Measurements from ENCODE around the gene TRIM51.
"Not testable (repeated sequence)": the region's sequence is repeated elsewhere in the genome, so short reads cannot be mapped to it uniquely, and the experiment has no call there.

- not testable (repeated sequence) for TF ChIP-seq PHB2 (IDR thresholded peaks at IDR 0.05; ENCODE audit: partially characterized antibody); ELF1 (CRISPR knock-in tag; IDR thresholded peaks at IDR 0.05); ARNT (IDR thresholded peaks at IDR 0.05); ZFX (CRISPR knock-in tag; IDR thresholded peaks at IDR 0.05; ENCODE audit: low read depth); CBFB (CRISPR knock-in tag; IDR thresholded peaks at IDR 0.05); ZNF552 (CRISPR knock-in tag; IDR thresholded peaks at IDR 0.05; ENCODE audit: borderline replicate concordance); REST (IDR thresholded peaks at IDR 0.05; ENCODE audit: borderline replicate concordance in 1 of 2, low read depth in 1 of 2, low read length in 2 of 2); ZNF232 (CRISPR knock-in tag; IDR thresholded peaks at IDR 0.05; ENCODE audit: borderline replicate concordance)
- TF ChIP-seq, protein P1, sequence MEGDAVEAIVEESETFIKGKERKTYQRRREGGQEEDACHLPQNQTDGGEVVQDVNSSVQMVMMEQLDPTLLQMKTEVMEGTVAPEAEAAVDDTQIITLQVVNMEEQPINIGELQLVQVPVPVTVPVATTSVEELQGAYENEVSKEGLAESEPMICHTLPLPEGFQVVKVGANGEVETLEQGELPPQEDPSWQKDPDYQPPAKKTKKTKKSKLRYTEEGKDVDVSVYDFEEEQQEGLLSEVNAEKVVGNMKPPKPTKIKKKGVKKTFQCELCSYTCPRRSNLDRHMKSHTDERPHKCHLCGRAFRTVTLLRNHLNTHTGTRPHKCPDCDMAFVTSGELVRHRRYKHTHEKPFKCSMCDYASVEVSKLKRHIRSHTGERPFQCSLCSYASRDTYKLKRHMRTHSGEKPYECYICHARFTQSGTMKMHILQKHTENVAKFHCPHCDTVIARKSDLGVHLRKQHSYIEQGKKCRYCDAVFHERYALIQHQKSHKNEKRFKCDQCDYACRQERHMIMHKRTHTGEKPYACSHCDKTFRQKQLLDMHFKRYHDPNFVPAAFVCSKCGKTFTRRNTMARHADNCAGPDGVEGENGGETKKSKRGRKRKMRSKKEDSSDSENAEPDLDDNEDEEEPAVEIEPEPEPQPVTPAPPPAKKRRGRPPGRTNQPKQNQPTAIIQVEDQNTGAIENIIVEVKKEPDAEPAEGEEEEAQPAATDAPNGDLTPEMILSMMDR (CRISPR knock-in tag; IDR thresholded peaks at IDR 0.05) = not testable (repeated sequence)
These were observed 15.7 kb upstream of the TRIM51 start for GRCh38 chr11:55867354-55867753.
